HT1080 (cell line): ENCODE results near the gene STKLD1. TPM values are rescaled to one million over a fixed set of nuclear protein-coding genes. Genes with fewer than 3 reads are reported as not detected.

Experiments
- DNase-seq: peaks from one replicate; pipeline ENCODE4 v3.0.0-alpha.2; 2015; ENCODE audit warnings: low read depth
- total RNA-seq: library from RNA; depleted of rRNA; stranded (reverse); fragments of >200 nt; shearing (Covaris generic); gene quantifications from 2 replicates; pipeline ENCODE4 v1.2.3, GENCODE V29; 2014

STKLD1 gene
- total RNA-seq, 1 experiment from 2014 or later, result not detected

DNA sequence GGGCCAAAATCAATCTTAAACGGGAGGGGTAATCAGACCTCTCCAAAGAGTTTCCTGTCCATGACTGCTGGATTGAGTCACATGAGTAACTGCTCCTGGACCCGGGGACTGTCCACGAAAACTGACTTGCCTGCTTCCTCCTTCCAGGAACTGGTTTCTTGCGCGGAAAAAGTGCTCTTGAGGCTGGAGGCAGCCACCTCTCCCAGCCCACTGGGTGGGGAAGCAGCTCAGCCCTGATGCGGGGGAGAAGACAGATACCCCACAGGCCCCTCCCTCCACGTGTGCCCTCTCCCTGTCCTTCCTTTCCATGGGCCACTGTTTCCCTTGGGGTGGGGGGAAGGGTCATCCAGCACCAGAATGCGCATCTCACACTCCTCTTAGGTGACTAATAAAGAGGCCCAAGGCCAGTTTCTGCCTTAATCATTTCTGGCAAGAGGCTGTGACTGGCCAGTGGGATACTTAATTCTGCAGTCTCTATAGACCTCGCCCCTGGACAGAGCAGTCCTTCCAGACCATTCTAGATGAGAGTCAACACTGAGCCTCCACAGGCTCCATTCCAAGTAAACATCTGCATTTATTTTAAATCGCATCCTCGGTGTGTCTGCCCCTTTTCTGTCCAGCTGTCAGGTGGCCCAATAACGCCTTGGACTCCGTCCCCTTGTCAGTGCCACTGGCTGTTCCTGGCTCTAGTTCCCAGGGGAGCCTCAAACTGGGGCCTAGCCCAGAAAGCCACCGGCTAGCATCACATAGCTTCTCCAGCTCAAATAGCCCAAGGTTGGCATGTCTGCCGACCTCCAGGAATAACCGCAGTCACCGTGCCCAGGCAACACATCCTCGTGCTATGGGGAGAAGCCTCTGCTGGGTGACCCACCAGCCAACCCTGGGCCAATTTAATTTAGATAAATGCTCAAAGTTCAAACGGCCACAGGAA is 29.6 kb downstream of the STKLD1 start:
- DNase-seq, result peak; percentile 25

GRCh38 chr9:133406480-133407307 is 30.5 kb downstream of the STKLD1 start:
- peak; percentile 74 for DNase-seq

GRCh38 chr9:133408042-133408441 is 31.9 kb downstream of the STKLD1 start:
- no peak for DNase-seq

- no peak for DNase-seq
These were observed 39.0 kb downstream of the STKLD1 start for GRCh38 chr9:133415170-133415569.

DNA sequence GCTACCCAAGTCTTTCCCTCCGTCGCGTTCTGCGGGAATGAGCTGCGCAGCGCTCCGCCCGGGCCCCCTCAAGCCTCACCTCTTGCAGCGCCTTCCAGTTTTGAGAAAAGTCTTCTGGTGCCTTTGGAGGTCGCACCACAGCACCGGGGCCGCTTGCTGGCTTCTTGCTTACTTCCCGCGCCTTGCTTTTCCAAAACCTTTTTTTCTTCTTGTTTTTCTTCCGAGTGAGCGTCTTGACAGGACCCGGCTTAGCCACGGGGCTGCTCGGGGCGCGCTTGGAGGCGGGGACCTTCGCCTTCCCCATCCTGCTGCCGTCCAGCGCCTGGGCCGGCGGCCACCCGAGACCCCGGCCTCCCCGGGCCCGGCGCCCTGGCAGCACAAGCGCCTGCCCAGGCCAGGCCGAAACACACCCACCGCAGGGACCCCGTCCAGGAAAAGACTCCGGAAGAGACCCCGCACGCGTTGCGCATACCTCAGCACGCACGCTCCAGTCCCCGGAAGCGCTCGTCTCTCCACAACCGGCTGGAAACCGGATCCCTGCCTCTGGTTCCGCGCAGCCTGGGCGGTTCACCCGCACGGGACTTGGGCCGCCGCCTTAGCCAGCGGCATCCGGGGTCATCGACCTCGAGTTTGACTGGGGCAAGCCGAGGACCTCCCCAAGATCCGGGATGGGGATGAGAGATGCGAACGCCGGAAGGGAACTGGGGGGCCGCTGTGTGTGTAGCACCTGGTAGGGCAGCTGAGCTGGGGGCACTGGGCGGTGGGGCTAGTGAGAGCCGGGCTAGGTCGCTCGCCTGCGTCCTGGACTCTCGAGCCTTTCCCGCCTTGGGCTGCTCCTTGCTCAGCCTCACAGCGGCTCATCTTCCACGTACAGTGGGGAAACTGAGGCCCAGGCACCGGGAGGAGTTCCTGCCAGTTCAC is 41.6 kb downstream of the STKLD1 start, which contains the start of gene REXO4:
REXO4 (minus strand) TSS at position 470 of the 921 bp plus-strand sequence; CDS start at position 304, 166 bp downstream.
- peak; percentile 91 for DNase-seq

GRCh38 chr9:133419005-133419404 is 42.8 kb downstream of the STKLD1 start:
- DNase-seq, result no peak

- DNase-seq, result no peak
These were observed 44.2 kb downstream of the STKLD1 start for GRCh38 chr9:133420392-133420827.

- peak; percentile 54 for DNase-seq
These were observed 45.7 kb downstream of the STKLD1 start, which contains the start of gene ADAMTS13 for GRCh38 chr9:133421615-133422542. Gene ADAMTS13 (plus strand): TSS chr9:133422367. CDS start chr9:133422444, 77 bp downstream.

DNA sequence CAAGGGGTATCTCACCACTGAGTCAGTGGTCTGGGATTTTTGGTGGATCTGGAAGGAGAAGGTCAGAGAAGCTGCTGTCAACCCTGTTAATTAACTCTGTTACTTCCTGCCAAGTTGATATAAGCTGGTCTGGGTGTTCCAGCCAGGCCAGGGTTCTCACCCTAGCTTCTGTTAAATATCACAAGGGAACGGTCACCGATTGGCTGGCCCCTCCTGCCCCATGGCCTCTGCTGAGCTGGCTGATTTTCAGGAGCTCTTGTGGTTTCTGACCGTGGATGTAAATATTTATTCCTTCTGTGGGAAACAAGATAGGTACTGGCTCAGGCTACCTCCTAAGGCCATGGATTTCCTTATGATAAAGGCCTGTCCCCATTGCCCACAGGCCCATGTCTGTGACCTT is 47.0 kb downstream of the STKLD1 start:
- no peak for DNase-seq

- no peak for DNase-seq
These were observed 48.0 kb downstream of the STKLD1 start for GRCh38 chr9:133424187-133424586.

DNA sequence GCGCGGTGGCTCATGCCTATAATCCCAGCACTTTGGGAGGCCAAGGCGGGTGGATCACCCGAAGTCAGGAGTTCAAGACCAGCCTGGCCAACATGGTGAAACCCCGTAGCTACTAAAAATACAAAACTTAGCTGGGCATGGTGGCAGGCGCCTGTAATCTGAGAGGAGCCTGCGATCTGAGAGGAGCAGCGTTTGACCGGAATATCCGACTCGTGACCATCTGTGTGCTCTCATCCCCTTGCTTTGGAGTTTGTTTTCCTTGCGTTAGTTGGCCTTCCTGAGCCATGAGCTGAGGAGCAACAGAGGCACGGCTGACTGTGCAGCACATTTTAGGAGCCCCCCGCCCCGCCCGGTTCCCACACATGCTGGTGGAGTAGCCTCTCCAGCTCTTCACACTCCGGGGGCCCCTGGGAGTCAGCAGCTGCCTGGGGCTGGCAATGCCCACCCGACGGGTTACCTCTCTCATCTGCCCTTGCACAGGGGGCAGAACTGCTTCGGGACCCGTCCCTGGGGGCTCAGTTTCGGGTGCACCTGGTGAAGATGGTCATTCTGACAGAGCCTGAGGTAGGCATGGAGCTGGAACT is 49.0 kb downstream of the STKLD1 start:
- no peak for DNase-seq

- no peak for DNase-seq
These were observed 49.8 kb downstream of the STKLD1 start for GRCh38 chr9:133426011-133426410.

DNA sequence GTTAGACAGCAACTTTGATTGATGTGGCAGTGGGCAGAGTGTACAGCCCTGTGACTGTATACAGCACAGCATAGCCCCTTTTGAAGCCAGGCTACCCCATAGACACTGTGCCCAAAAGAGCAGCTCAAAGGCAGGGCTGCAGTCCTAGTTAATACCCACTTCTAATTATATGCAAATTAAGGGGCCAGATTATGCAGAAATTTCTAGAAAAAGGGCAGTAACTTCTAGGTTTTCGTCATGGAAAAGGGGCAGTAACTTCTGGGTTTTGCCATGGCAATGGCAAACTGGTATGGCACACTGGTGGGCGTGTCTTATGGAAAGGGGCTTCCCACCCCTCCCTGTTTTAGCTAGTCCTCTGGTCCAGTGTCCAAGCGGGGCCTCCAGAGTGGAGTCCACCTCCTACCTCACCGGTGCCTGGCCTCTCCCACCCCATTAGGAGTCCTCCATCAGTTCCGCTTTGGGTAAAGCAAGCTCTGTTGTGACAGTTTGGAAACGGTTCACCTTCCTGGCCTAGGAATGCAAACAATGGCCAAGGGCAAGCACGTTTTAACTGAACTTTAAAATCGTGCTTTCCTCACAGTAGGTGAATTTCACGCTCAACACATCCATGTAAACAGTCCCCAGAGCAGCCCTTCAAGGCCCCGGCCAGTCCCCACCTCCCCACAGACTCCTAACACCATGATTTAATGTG is 51.6 kb downstream of the STKLD1 start:
- no peak for DNase-seq

GRCh38 chr9:133428617-133429101 is 52.5 kb downstream of the STKLD1 start:
- DNase-seq, result no peak

- no peak for DNase-seq
These were observed 53.0 kb downstream of the STKLD1 start for GRCh38 chr9:133429214-133429613.

- no peak for DNase-seq
These were observed 53.5 kb downstream of the STKLD1 start for GRCh38 chr9:133429641-133430161.

GRCh38 chr9:133430244-133430643 is 54.1 kb downstream of the STKLD1 start:
- DNase-seq, result no peak

DNA sequence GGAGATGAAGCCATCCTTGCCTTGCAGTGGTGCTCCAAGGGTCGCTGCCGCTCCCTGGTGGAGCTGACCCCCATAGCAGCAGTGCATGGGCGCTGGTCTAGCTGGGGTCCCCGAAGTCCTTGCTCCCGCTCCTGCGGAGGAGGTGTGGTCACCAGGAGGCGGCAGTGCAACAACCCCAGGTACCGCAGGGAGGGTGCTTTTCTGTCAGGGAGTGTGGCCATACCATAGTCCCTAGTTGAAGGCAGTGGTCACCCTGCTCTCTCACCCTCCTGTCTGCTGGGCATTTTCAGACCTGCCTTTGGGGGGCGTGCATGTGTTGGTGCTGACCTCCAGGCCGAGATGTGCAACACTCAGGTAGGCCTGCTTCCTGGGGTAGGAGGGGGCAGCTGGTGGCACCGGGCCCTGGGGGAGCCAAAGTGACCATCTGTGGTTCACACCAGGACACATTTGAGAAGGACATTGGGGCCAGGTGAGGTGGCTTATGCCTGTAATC is 57.2 kb downstream of the STKLD1 start:
- DNase-seq, result no peak
